ENCODE results near the gene NEK6. TPM values are rescaled to one million over a fixed set of nuclear protein-coding genes. Genes with fewer than 3 reads are reported as not detected.

NEK6 gene
- total and polyA plus RNA-seq, 9 of the 15 experiments (the other 6 are each of a cell fraction or from before 2014, with no cell fraction given) = 3.1 to 19.0 (median 8.4) TPM

GRCh38 chr9:124271660-124272059, 13.9 kb downstream of the NEK6 start (continued):
- TF ChIP-seq ZNF165 (CRISPR knock-in tag; IDR thresholded peaks at IDR 0.05; ENCODE audit: borderline replicate concordance) (no peak), FOXK1 (CRISPR knock-in tag; IDR thresholded peaks at IDR 0.05; ENCODE audit: borderline replicate concordance) (no peak), E4F1 (CRISPR knock-in tag; IDR thresholded peaks at IDR 0.05; ENCODE audit: borderline replicate concordance) (no peak), MTA1 (IDR thresholded peaks at IDR 0.05; ENCODE audit: borderline replicate concordance) (no peak), SAP30 (IDR thresholded peaks at IDR 0.05; ENCODE audit: borderline replicate concordance, insufficient read depth, low read depth, low read length, poor library complexity, severe bottlenecking) (no peak), TRIM25 (IDR thresholded peaks at IDR 0.05; ENCODE audit: borderline replicate concordance) (no peak), TAF1 (IDR thresholded peaks at IDR 0.05; ENCODE audit: control insufficient read depth, extremely low read depth, insufficient read depth, low read length, severe bottlenecking) (no peak), SMARCE1 (IDR thresholded peaks at IDR 0.05) (no peak)

Measured in K562 (cell line).